Activated naive CD4-positive, alpha-beta T cell treated with anti-CD3 and anti-CD28 coated beads, Interleukin-2, amount 50 U/mL, for 16 hours (primary cell): Measurements from ENCODE around the gene AP4B1.
"Not testable (repeated sequence)": the region's sequence is repeated elsewhere in the genome, so short reads cannot be mapped to it uniquely, and the experiment has no call there.

Source experiments
- DNase-seq: peaks from one replicate; pipeline ENCODE4 v3.0.0-alpha.2; 2020

Gene AP4B1

DNA sequence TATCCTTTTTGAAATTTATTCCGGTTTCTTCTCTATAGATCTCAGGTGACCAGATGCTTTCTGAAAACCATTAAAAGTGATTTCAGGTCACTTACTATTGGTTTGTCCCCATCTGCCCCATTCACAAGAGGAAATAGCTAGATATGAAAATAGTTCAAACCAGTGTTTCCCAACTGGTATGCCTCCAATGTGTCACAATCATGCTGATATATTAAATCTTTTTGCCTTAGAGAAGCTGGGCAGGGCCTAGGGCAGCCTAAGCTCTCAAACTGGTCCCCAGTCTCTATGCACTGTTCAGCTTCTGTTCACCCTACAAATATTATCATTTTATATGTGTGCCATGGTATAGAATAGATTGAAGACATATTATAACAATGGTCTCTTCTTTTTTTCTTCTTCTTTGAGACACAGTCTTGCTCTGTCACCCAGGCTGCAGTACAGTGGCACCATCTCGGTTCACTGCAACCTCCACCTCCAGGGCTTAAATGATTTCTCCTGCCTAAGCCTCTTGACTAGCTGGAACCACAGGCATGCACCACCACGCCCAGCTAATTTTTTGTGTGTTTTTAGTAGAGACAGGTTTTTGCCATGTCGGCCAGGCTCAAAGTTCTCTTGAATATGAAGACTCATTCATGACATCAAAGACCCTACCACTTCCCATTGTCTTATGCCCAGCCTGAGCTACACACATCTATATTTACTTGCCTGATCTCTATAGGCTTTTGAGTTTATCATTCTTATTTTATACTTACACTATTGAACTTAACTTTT lies 48.8 kb downstream of the AP4B1 start:
- DNase-seq, result no peak

DNA sequence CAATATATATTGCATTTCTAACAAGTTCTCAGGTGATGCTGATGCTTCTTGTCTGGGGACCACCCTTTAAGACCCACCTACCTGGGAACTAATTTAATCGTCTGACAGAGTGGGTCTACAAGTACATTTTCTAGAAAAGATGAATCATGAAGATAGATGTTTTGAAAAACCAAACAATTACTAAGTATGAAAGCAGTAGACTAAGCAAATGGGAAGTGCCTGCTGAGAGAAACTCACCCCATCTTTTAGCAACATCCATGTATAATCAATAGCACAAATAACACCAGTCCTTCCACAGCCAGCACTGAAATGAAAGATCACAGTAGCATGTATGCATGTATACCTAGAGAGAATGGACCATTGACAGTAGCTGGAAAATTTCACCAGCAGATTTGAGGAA lies 50.4 kb downstream of the AP4B1 start:
- no peak for DNase-seq

DNA sequence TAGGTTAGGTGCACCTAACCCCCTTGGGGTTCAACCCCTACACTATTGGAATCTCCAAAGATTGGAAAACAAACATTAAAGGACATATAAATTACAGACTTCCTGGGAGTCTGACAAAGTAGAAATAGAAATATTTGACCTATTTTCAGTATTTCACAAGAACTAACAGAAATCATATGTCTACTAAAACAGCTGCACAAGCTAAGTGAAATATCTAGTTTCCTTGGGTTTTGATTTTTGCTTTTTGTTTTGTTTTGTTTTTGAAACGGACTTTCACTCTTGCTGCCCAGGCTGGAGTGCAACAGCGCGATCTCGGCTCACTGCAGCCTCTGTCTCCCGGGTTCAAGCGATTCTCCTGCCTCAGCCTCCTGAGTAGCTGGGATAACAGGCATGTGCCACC lies 51.9 kb downstream of the AP4B1 start:
- DNase-seq, result not testable (repeated sequence)

DNA sequence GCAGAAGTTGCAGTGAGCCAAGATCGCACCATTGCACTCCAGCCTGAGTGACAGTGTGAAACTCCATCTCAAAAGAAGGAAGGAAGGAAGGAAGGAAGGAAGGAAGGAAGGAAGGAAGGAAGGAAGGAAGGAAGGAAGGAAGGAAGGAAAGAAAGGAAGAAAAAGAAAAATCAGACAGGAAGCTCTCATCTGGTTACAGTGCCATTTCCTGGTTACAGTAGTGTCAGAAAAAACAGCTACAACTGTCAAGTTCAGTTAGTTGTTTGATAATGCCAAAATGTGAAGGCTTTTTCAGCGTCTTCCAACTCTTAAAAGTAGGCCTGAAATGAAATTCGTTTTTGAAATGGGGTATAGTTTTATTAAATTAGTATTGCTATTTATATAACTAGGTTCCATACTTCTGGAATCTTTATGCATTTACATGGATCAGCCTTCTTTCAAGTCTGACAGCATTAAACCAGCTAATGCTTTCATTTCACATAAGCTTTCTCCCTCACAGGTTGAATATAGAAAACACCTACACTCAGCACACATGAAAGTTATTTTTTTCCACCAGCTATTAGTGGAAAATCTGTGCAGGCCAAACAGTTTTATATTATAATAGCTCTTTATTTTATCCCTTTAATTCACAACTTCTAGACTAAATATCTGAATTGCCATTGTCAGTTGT lies 54.3 kb downstream of the AP4B1 start:
- DNase-seq, result no peak

DNA sequence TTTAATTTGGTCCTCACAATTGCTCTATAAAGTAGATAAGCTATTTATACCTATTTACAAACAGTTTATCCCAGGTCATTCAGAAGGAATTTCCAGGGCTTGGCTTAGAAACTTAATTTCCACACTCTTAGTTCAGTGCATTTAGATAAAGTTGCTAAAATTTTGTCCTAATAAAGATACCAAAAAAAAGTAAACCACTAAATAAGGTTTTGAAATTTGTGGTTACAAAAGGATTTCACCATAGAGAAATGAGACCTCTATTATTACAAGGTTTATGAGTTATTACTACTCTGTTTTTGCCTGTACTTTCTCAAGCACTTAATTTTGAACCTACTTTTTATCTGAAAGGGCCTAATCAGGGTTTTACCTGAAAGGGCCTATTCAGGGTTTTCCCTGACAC lies 55.5 kb downstream of the AP4B1 start:
- no peak for DNase-seq

DNA sequence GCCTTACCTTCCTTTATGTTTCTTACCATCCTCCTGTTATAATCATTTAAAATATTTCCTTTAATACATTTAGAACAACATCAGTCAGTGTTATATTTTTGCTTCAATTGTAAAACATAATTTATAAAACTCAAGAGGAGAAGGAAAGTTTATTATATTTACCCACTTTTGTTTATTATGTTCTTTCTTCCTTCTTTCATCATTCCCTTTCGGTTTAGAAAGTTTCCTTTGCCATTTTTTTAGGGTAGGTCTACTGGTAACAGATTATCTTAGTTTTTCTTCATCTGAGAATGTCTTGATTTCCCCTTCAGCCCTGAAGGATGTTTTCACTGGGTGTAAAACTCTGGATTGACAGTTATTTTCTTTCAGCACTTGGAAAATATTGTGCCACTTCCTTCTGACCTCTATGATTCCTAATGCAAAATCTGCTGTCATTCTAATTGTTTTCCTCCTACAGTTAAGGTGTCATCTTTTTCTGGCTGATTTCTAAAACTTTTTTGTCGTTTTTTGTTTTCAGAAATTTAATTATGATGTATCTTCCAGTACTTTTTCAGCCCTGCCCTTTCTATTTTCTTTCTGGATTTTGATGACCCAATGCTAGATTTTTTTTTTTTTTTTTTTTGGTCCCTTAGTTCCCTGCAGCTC lies 58.1 kb downstream of the AP4B1 start:
- DNase-seq, result no peak
